ENCODE results near the gene AFF3.

AFF3 gene

DNA sequence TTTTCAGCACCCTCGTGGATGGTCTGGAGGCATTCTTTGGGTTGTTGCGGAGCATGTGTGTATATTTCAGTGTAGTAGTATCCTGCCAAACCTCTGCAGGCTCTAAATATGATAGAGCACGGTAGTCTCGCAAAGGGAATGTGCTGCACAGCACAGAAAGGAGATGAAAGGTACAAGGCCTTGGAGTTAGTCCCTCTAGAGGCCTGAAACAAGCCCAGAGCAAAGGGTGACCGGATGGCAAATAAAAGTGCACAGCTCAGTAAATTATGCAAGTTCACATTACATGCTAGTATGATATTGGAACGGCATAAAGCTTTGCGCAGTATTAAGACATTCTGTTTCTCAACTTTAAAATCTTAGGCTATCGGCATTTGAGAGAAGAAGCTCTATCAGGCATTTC is 358.1 kb downstream of the AFF3 start:
- TF ChIP-seq, protein P1, sequence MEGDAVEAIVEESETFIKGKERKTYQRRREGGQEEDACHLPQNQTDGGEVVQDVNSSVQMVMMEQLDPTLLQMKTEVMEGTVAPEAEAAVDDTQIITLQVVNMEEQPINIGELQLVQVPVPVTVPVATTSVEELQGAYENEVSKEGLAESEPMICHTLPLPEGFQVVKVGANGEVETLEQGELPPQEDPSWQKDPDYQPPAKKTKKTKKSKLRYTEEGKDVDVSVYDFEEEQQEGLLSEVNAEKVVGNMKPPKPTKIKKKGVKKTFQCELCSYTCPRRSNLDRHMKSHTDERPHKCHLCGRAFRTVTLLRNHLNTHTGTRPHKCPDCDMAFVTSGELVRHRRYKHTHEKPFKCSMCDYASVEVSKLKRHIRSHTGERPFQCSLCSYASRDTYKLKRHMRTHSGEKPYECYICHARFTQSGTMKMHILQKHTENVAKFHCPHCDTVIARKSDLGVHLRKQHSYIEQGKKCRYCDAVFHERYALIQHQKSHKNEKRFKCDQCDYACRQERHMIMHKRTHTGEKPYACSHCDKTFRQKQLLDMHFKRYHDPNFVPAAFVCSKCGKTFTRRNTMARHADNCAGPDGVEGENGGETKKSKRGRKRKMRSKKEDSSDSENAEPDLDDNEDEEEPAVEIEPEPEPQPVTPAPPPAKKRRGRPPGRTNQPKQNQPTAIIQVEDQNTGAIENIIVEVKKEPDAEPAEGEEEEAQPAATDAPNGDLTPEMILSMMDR (IDR thresholded peaks at IDR 0.05; ENCODE audit: borderline replicate concordance, insufficient read depth, low read depth, low read length) = no peak

DNA sequence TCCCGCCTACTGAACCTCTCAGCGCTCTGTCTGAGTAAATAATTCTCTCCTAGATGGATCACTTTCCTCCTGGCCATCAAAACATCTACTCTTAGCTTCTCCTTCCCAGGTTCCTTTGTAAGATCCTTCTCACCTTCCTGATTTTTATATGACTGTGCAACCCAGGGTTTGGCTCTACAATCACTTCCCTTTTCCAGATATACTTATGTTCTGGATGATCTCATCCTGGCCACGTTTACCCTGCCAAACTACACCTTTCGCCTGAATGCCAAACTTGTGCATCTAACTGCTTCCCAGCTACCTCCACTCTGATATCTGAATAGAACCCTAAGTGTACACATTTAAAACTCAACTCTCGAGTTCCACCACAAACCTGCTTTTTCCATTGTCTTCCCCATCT is 362.1 kb downstream of the AFF3 start:
- TF ChIP-seq, protein P1 (IDR thresholded peaks at IDR 0.05; ENCODE audit: borderline replicate concordance, insufficient read depth, low read depth, low read length) = no peak
- no peak overlapping the region for H3K4me3 ChIP-seq (ENCODE audit: low read depth, low read length)

More for the DNA sequence above, 358.1 kb downstream of the AFF3 start:
- no peak overlapping the region for H3K4me3 ChIP-seq (ENCODE audit: low read depth, low read length)

DNA sequence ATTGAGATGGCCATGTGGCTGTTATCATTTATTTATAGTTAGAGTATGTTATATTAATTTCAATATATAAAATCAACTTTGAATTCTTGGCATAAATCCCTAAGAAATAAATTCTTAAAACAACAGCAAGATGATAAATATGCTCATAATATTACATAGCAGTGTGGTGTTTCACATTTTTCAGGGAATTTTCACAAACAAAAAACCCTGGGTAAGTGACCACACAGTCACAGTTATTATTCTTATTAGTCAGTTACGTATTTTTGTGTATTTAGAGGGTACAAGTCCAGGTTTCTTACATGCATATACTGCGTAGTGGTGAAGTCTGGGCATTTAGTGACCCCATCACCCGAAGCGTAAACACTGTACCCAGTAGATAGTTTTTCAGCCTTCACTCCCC is 363.1 kb downstream of the AFF3 start:
- TF ChIP-seq, protein P1 (IDR thresholded peaks at IDR 0.05; ENCODE audit: borderline replicate concordance, insufficient read depth, low read depth, low read length) = no peak

DNA sequence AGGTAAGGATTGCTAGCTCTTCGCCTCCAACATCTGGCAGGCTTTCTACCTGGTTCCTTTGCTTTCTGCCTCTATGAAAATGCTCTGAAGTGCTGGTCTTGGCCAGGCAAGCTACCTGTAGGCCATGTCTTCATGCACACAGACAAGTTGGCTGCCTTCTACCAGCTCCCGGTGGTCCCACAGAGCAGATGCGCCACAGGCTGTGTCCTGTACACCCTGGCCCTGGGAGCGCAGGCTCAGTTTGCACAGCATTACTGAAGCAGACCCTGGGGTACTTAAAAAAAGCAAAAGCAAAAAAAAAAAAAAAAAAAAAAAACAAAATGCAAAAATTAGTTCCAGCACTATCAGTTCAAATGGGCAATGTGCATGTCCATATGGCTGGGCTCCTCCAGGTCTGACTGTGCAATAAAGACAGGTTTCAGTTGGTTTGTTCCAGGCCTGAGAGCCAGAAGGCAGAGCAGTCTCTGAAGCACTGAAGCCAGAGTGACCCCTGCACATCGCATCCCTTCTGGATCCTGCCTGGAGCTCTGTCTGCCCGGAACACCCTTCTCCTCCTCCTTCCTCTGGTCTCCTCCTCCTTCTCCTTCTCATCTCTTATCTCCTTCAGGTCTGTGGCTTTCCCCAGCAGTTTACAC is 364.6 kb downstream of the AFF3 start:
- no peak overlapping the region for H3K4me3 ChIP-seq (ENCODE audit: low read depth, low read length)
- TF ChIP-seq, protein P1 (IDR thresholded peaks at IDR 0.05; ENCODE audit: borderline replicate concordance, insufficient read depth, low read depth, low read length) = no peak

More for the DNA sequence above, 363.1 kb downstream of the AFF3 start:
- no peak overlapping the region for H3K4me3 ChIP-seq (ENCODE audit: low read depth, low read length)

DNA sequence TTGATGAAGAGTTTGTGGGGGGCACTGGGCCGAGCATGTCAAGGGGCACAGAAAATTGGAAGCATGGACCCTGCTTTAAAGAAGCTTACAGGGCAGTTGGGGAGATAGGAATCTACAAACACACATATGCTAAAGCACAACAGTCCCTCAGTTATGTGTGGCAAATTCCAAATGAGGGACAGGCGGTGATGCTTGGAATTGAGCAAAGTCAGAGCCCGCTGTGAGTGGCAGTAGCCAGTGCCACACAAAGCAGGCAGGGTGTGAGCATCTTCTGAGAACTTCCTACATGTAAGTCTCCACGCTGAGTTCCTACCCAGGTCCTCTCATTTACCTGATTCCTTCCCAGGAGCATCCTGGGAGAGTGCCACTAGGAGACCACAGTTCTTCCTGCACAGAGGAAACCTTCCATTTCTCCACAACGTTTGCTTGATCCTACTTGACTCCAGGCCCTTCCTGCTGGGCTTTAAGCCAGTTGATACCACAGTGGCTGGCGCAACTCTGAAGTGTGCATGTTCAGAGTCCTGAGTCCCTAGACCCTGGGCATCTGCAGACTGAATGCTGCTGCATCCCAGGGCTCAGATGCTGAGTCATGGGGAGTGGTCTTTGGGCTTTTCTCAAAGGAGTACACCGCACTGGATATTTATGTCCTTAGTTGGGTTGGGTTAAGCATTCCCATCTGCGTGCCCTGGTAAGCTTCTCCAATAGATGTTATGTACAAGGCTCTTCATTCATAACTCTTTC is 365.3 kb downstream of the AFF3 start:
- H3K4me3 ChIP-seq (ENCODE audit: low read depth, low read length) = no peak overlapping the region
- TF ChIP-seq, protein P1 (IDR thresholded peaks at IDR 0.05; ENCODE audit: borderline replicate concordance, insufficient read depth, low read depth, low read length) = no peak

DNA sequence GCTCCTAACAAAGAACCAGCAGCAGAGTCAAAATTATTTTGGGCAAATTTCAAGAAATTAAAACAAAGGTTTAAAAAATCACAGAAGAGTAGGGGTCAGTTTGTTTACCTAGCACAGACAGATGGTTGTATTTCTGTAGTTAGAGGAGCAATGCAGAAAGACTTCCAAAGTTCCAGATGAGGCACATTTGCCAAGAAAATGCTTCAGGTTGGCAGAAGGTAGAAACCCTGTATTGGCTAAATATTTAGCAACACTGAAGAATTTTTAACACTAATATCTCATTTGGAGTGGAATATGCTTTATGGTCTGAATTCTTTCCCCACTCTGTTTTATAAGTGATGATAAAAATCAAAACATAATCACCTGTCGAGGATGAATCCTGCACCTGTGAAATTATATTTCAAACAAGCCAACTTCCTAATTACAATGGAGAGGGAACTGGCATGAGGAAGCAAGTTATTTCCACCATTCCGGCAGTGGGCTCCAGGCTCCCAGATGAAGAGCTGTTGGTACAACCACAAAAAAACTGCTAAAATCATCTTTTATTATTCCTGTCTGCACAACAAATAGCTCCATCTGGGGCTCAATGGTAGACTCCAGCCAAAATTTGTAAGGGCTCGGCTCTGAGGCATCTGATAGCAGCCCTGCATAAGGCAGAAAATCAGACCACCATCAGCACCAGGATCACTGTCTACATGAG is 366.0 kb downstream of the AFF3 start:
- TF ChIP-seq, protein P1 (IDR thresholded peaks at IDR 0.05; ENCODE audit: borderline replicate concordance, insufficient read depth, low read depth, low read length) = no peak
- H3K4me3 ChIP-seq (ENCODE audit: low read depth, low read length) = no peak overlapping the region

All from GM12875 (cell line).